ENCODE results near the gene LTC4S. TPM values are rescaled to one million over a fixed set of nuclear protein-coding genes. Genes with fewer than 3 reads are reported as not detected.

LTC4S gene
- total and polyA plus RNA-seq, 2 experiments from 2014 or later, result 5.8 to 10.1 TPM

GRCh38 chr5:179779826-179780225, 14.0 kb upstream of the LTC4S start (continued):
- TF ChIP-seq, protein P1, sequence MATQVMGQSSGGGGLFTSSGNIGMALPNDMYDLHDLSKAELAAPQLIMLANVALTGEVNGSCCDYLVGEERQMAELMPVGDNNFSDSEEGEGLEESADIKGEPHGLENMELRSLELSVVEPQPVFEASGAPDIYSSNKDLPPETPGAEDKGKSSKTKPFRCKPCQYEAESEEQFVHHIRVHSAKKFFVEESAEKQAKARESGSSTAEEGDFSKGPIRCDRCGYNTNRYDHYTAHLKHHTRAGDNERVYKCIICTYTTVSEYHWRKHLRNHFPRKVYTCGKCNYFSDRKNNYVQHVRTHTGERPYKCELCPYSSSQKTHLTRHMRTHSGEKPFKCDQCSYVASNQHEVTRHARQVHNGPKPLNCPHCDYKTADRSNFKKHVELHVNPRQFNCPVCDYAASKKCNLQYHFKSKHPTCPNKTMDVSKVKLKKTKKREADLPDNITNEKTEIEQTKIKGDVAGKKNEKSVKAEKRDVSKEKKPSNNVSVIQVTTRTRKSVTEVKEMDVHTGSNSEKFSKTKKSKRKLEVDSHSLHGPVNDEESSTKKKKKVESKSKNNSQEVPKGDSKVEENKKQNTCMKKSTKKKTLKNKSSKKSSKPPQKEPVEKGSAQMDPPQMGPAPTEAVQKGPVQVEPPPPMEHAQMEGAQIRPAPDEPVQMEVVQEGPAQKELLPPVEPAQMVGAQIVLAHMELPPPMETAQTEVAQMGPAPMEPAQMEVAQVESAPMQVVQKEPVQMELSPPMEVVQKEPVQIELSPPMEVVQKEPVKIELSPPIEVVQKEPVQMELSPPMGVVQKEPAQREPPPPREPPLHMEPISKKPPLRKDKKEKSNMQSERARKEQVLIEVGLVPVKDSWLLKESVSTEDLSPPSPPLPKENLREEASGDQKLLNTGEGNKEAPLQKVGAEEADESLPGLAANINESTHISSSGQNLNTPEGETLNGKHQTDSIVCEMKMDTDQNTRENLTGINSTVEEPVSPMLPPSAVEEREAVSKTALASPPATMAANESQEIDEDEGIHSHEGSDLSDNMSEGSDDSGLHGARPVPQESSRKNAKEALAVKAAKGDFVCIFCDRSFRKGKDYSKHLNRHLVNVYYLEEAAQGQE (IDR thresholded peaks at IDR 0.05; ENCODE audit: unreplicated experiment), result no peak

- no peak overlapping the region for H3K4me3 ChIP-seq
- Mint-ChIP-seq H3K36me3 (ENCODE audit: low read depth) (peaks cover 40% of the 10 kb centered on the region), H3K27ac (no peak overlapping the region), H3K4me1 (no peaks in the 10 kb centered on the region), H3K4me3 (no peak overlapping the region), H3K27me3 (ENCODE audit: insufficient read depth, low read depth, poor library complexity) (peaks cover 4% of the 10 kb centered on the region), H3K9me3 (no peaks in the 10 kb centered on the region)
- H3K36me3 ChIP-seq (ENCODE audit: insufficient read depth), result peaks cover 16% of the 10 kb centered on the region
- DNase-seq (ENCODE audit: low spot score) (no peak), ATAC-seq (no peak)
- no peak overlapping the region for H3K4me2 ChIP-seq
- H3K27ac ChIP-seq (ENCODE audit: low read depth), result no peak overlapping the region
- no peaks in the 10 kb centered on the region for H3K27me3 ChIP-seq (ENCODE audit: insufficient read depth)
- peaks cover 3% of the 10 kb centered on the region; the same call in 1 of the 2 replicates for H3F3A ChIP-seq (replicated peaks; ENCODE audit: low read depth)
- H3K79me2 ChIP-seq (replicated peaks; ENCODE audit: insufficient read depth), result no peaks in the 10 kb centered on the region
- no peaks in the 10 kb centered on the region for H3K4me1 ChIP-seq (ENCODE audit: insufficient read depth)
- no peaks in the 10 kb centered on the region for H3K9me2 ChIP-seq (ENCODE audit: insufficient read depth)
- no peak overlapping the region for H2AFZ ChIP-seq
- peaks cover 15% of the 10 kb centered on the region for H4K20me1 ChIP-seq (replicated peaks; ENCODE audit: insufficient read depth)
- TF ChIP-seq EZH2 (IDR thresholded peaks at IDR 0.05; ENCODE audit: low read depth, unreplicated experiment), result no peak
- TF ChIP-seq ZNF462 (CRISPR knock-in tag; IDR thresholded peaks at IDR 0.05), result no peak
- TF ChIP-seq NANOG (IDR thresholded peaks at IDR 0.05; ENCODE audit: borderline replicate concordance), result no peak
- no peak for TF ChIP-seq EZH2phosphoT487 (IDR thresholded peaks at IDR 0.05; ENCODE audit: unreplicated experiment)
- no peak for TF ChIP-seq ZNF331 (CRISPR knock-in tag; IDR thresholded peaks at IDR 0.05; ENCODE audit: low read depth)
- TF ChIP-seq CREB1 (CRISPR knock-in tag; IDR thresholded peaks at IDR 0.05; ENCODE audit: low read depth), result no peak
- no peak for TF ChIP-seq POLR2AphosphoS5 (IDR thresholded peaks at IDR 0.05; ENCODE audit: low read depth)
- no peak for TF ChIP-seq CTCF (conservative IDR thresholded peaks at IDR 0.05; ENCODE audit: low read depth in 2 of 2)
- no peak for TF ChIP-seq ETS1 (IDR thresholded peaks at IDR 0.05)
- TF ChIP-seq ZNF114 (CRISPR knock-in tag; IDR thresholded peaks at IDR 0.05), result no peak
- no peak for TF ChIP-seq STAT1 (IDR thresholded peaks at IDR 0.05; ENCODE audit: unreplicated experiment)
- TF ChIP-seq JUNB (IDR thresholded peaks at IDR 0.05; ENCODE audit: unreplicated experiment), result no peak
Observed at GRCh38 chr5:179780362-179780761, 13.4 kb upstream of the LTC4S start.
